Erythroblast (primary cell): ENCODE data around the gene RTL9.

Experiments used
- GATA1 ChIP-seq: IDR thresholded peaks from 2 replicates; pipeline ENCODE4 v1.6.1; 2011; ENCODE audit warnings: low read depth, mild to moderate bottlenecking, control low read depth, low read length, moderate library complexity
- POLR2A ChIP-seq: IDR thresholded peaks from 2 replicates; pipeline ENCODE4 v1.6.1; 2011; ENCODE audit warnings: mild to moderate bottlenecking, low read length

DNA sequence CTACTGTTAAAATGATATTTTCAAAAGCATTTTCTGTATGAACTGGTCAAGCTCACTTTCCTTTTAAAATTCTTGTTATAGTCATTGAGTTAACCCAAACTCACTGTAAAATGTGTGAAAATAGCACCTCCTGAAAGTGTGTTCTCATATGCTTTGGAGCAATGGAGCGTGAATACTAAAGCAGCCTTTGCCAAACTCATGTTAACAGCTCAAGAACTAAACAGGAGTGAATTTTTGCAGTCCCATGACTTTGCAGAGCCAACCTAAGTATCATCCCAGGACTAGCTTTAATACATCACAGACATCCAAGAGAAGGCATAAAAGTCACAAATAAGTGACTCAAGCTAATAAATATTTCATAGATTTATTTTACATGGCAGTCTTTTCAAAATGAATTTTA, 43.1 kb upstream of the RTL9 start:
- TF ChIP-seq POLR2A (peak; percentile 41), GATA1 (no peak)
